H1 (cell line): Measurements from ENCODE around the gene ITIH1. TPM values are rescaled to one million over a fixed set of nuclear protein-coding genes. Genes with fewer than 3 reads are reported as not detected.

Experiments
- CTCF ChIA-PET: fragments of 300-600 bp; sonication (Branson Sonifier 250); formaldehyde crosslinking; loops from one replicate; lab custom pipeline; 2021; ENCODE audit not compliant: partially characterized antibody; lab: Charles Lee
- POLR2A ChIA-PET: fragments of 300-600 bp; sonication (Branson Sonifier 250); formaldehyde crosslinking; loops from one replicate; lab custom pipeline; 2021; ENCODE audit warnings: inconsistent platforms; ENCODE audit not compliant: partially characterized antibody; lab: Charles Lee
- DNase-seq, 2 experiments: peaks; one replicate each; pipeline versions ENCODE4 v3.0.0 to v3.0.0-alpha.2; 2010 to 2022; ENCODE audit warnings: low spot score in 2 of 2, low read depth in 1 of 2, mixed read lengths in 1 of 2
- FAIRE-seq: peaks from 2 replicates; lab custom pipeline; 2011; peaks lifted over from hg19 to GRCh38; lab: Jason Lieb, UNC
- H2AFZ ChIP-seq: 2 replicates; pipeline ENCODE4 v1.8.1; 2012; ENCODE audit warnings: low read length, inconsistent platforms
- H2AK5ac ChIP-seq: 2 replicates; pipeline ENCODE4 v1.6.1; 2013; ENCODE audit warnings: low read depth, low read length
- H2BK120ac ChIP-seq: replicated peaks from 2 replicates; pipeline ENCODE3; 2013; ENCODE audit warnings: low read depth, low read length, inconsistent platforms
- H2BK12ac ChIP-seq: 2 replicates; pipeline ENCODE4 v1.6.1; 2013; ENCODE audit warnings: low read depth, low read length
- H2BK15ac ChIP-seq: 2 replicates; pipeline ENCODE4 v1.6.1; 2013; ENCODE audit warnings: low read length
- H2BK20ac ChIP-seq: 2 replicates; pipeline ENCODE4 v1.6.1; 2013; ENCODE audit warnings: low read length
- H2BK5ac ChIP-seq: 2 replicates; pipeline ENCODE4 v1.6.1; 2013; ENCODE audit warnings: low read depth, low read length
- H3K14ac ChIP-seq: 2 replicates; pipeline ENCODE4 v1.6.1; 2013; ENCODE audit warnings: inconsistent platforms; ENCODE audit not compliant: insufficient read length
- H3K18ac ChIP-seq: 2 replicates; pipeline ENCODE4 v1.6.1; 2013; ENCODE audit warnings: low read length; ENCODE audit errors: extremely low read depth
- H3K23ac ChIP-seq: 2 replicates; pipeline ENCODE4 v1.6.1; 2013; ENCODE audit warnings: inconsistent platforms; ENCODE audit not compliant: insufficient read length
- H3K23me2 ChIP-seq: 2 replicates; pipeline ENCODE4 v1.6.1; 2013; ENCODE audit warnings: low read depth, low read length
- H3K27ac ChIP-seq: 2 replicates; pipeline ENCODE4 v1.6.1; 2011; ENCODE audit warnings: low read depth, low read length, inconsistent platforms
- H3K27me3 ChIP-seq, 4 experiments: replicated peaks in 1 of 4; 1 replicate in 1 of 4; 2 replicates in 3 of 4; pipeline versions ENCODE4 v1.6.1 to v1.8.1; 2011 to 2013; ENCODE audit warnings: low read length in 3 of 4, mild to moderate bottlenecking in 3 of 4, inconsistent platforms in 2 of 4, mixed read lengths in 2 of 4, moderate library complexity in 1 of 4; ENCODE audit not compliant: control insufficient read depth in 3 of 4, insufficient read depth in 3 of 4; ENCODE audit errors: extremely low read depth in 1 of 4
- H3K36me3 ChIP-seq, 4 experiments: 2 replicates each; pipeline versions ENCODE4 v1.6.1 to v1.8.1; 2011 to 2013; ENCODE audit warnings: mild to moderate bottlenecking in 4 of 4, low read length in 3 of 4, moderate library complexity in 2 of 4, control low read depth in 1 of 4, inconsistent platforms in 1 of 4; ENCODE audit not compliant: insufficient read depth in 4 of 4, control insufficient read depth in 2 of 4
- H3K4ac ChIP-seq: replicated peaks from 2 replicates; pipeline ENCODE3; 2013; ENCODE audit warnings: low read length, low read depth, mixed read lengths, inconsistent platforms; ENCODE audit not compliant: insufficient read length
- H3K4me1 ChIP-seq, 4 experiments: replicated peaks in 1 of 4; 1 replicate in 1 of 4; 2 replicates in 3 of 4; pipeline versions ENCODE4 v1.6.1 to v1.8.1; 2011 to 2013; ENCODE audit warnings: low read length in 3 of 4, inconsistent platforms in 2 of 4, mixed read lengths in 1 of 4; ENCODE audit not compliant: insufficient read depth in 4 of 4, control insufficient read depth in 3 of 4
- H3K4me2 ChIP-seq, 2 experiments: 2 replicates each; pipeline versions ENCODE4 v1.6.1 to v1.8.1; 2011 to 2013; ENCODE audit warnings: low read depth in 2 of 2, low read length in 2 of 2, control low read depth in 1 of 2, inconsistent platforms in 1 of 2, mild to moderate bottlenecking in 1 of 2; ENCODE audit not compliant: insufficient read depth in 1 of 2
- H3K4me3 ChIP-seq, 4 experiments: fragments of 200-600, 300-600 bp in 1 of 4; sonication (generic), shearing (Covaris generic), sonication (Bioruptor Twin) in 1 of 4; 2 replicates each; pipeline versions ENCODE4 v1.5.1 to v1.8.1; 2011 to 2016; ENCODE audit warnings: low read length in 4 of 4, low read depth in 3 of 4, control low read depth in 2 of 4, inconsistent platforms in 2 of 4, mild to moderate bottlenecking in 2 of 4, mixed read lengths in 1 of 4, moderate library complexity in 1 of 4; ENCODE audit not compliant: insufficient read depth in 2 of 4; ENCODE audit errors: extremely low read depth in 1 of 4
- H3K56ac ChIP-seq: replicated peaks from 2 replicates; pipeline ENCODE3; 2013; ENCODE audit warnings: low read depth, mild to moderate bottlenecking, mixed read lengths, low read length, inconsistent platforms; ENCODE audit not compliant: insufficient read length
- H3K79me1 ChIP-seq: 2 replicates; pipeline ENCODE4 v1.6.1; 2013; ENCODE audit warnings: low read depth, low read length, control low read depth
- H3K79me2 ChIP-seq, 2 experiments: 2 replicates each; pipeline versions ENCODE4 v1.6.1 to v1.8.1; 2012 to 2013; ENCODE audit warnings: low read length in 2 of 2, mild to moderate bottlenecking in 2 of 2, inconsistent platforms in 1 of 2; ENCODE audit not compliant: insufficient read depth in 2 of 2, control insufficient read depth in 1 of 2
- H3K9ac ChIP-seq, 4 experiments: replicated peaks in 1 of 4; 1 replicate in 1 of 4; 2 replicates in 3 of 4; pipeline versions ENCODE4 v1.6.1 to v1.8.1; 2011 to 2013; ENCODE audit warnings: low read depth in 3 of 4, low read length in 3 of 4, control low read depth in 2 of 4, mild to moderate bottlenecking in 2 of 4, moderate library complexity in 2 of 4, inconsistent platforms in 1 of 4; ENCODE audit errors: extremely low read depth in 1 of 4
- H3K9me3 ChIP-seq, 2 experiments: 2 replicates each; pipeline versions ENCODE4 v1.6.1 to v1.8.1; 2012 to 2013; ENCODE audit warnings: mild to moderate bottlenecking in 2 of 2, moderate library complexity in 2 of 2, control low read depth in 1 of 2, inconsistent platforms in 1 of 2, low read depth in 1 of 2, low read length in 1 of 2, mixed read lengths in 1 of 2; ENCODE audit not compliant: insufficient read depth in 2 of 2
- H4K20me1 ChIP-seq, 2 experiments: replicated peaks in 1 of 2; 2 replicates each; pipeline versions ENCODE3 to v1.8.1; 2011 to 2013; ENCODE audit warnings: inconsistent platforms in 2 of 2, low read length in 2 of 2, mild to moderate bottlenecking in 1 of 2; ENCODE audit not compliant: insufficient read depth in 2 of 2, control insufficient read depth in 1 of 2
- H4K5ac ChIP-seq: 2 replicates; pipeline ENCODE4 v1.6.1; 2013; ENCODE audit warnings: low read length, low read depth, mixed read lengths, inconsistent platforms; ENCODE audit not compliant: insufficient read length
- H4K8ac ChIP-seq: 2 replicates; pipeline ENCODE4 v1.8.0; 2013; ENCODE audit warnings: mild to moderate bottlenecking, moderate library complexity, low read length, inconsistent platforms; ENCODE audit not compliant: insufficient read depth; ENCODE audit errors: extremely low read depth
- H4K91ac ChIP-seq: replicated peaks from 2 replicates; pipeline ENCODE3; 2013; ENCODE audit warnings: low read length, mixed read lengths, inconsistent platforms; ENCODE audit not compliant: insufficient read length
- ASH2L ChIP-seq: fragments of 200-600, 300-600 bp; sonication (generic); IDR thresholded peaks from one replicate; pipeline ENCODE4 v1.7.1; 2017; ENCODE audit warnings: low read length
- BACH1 ChIP-seq: IDR thresholded peaks from 2 replicates; pipeline ENCODE4 v1.6.1; 2012; ENCODE audit warnings: low read length, improper control_type of control experiment
- CHD1 ChIP-seq: IDR thresholded peaks from 2 replicates; pipeline ENCODE4 v1.6.1; 2012; ENCODE audit warnings: low read depth, low read length, improper control_type of control experiment
- FOSL1 ChIP-seq: IDR thresholded peaks from 2 replicates; pipeline ENCODE4 v1.6.1; 2011; ENCODE audit warnings: mild to moderate bottlenecking, low read depth, low read length, moderate library complexity; ENCODE audit not compliant: insufficient read depth
- JUN ChIP-seq: IDR thresholded peaks from 2 replicates; pipeline ENCODE4 v1.6.1; 2011; ENCODE audit warnings: low read depth, mild to moderate bottlenecking, improper control_type of control experiment, low read length
- KDM4A ChIP-seq: IDR thresholded peaks from one replicate; pipeline ENCODE4 v1.7.1; 2012; ENCODE audit warnings: low read depth, mild to moderate bottlenecking, moderate library complexity, low read length, inconsistent platforms; ENCODE audit not compliant: severe bottlenecking
- POLR2AphosphoS5 ChIP-seq: IDR thresholded peaks from 2 replicates; pipeline ENCODE4 v1.6.1; 2011; ENCODE audit warnings: low read depth, low read length
- RBBP5 ChIP-seq: IDR thresholded peaks from 2 replicates; pipeline ENCODE4 v1.7.1; 2012; ENCODE audit warnings: low read depth, mild to moderate bottlenecking, inconsistent platforms, low read length, moderate library complexity, borderline replicate concordance
- SAP30 ChIP-seq: fragments of 300-600 bp; sonication (generic); IDR thresholded peaks from 2 replicates; pipeline ENCODE4 v1.7.1; 2012; ENCODE audit warnings: low read length, moderate library complexity, mild to moderate bottlenecking, inconsistent platforms; ENCODE audit not compliant: insufficient read depth, insufficient replicate concordance
- SIX5 ChIP-seq: IDR thresholded peaks from 2 replicates; pipeline ENCODE4 v1.6.1; 2011; ENCODE audit warnings: mild to moderate bottlenecking, low read depth, low read length
- TAF7 ChIP-seq: optimal IDR thresholded peaks from 2 replicates; pipeline ENCODE3; 2011; ENCODE audit warnings: low read depth, mild to moderate bottlenecking, inconsistent platforms, low read length, moderate library complexity, borderline replicate concordance
- TBP ChIP-seq: IDR thresholded peaks from 2 replicates; pipeline ENCODE4 v1.6.1; 2011; ENCODE audit warnings: low read depth, low read length, improper control_type of control experiment
- TCF12 ChIP-seq: IDR thresholded peaks from 2 replicates; pipeline ENCODE4 v1.6.1; 2011; ENCODE audit warnings: low read depth, mild to moderate bottlenecking, low read length
- YY1 ChIP-seq: IDR thresholded peaks from 2 replicates; pipeline ENCODE4 v1.6.1; 2011; ENCODE audit warnings: low read depth, mild to moderate bottlenecking, low read length
- WGBS, 2 experiments: shearing (Covaris generic) in 1 of 2; methylation state at CpG; one replicate each; pipeline versions ENCODE4 v1.1.6 to v1.1.7; 2013 to 2015; ENCODE audit warnings: low lambda C conversion rate in 2 of 2, mixed read lengths in 2 of 2, inconsistent platforms in 1 of 2, low coverage in 1 of 2, missing lambda C conversion rate in 1 of 2; ENCODE audit not compliant: insufficient replicate concordance in 2 of 2, insufficient coverage in 1 of 2, insufficient read length in 1 of 2; ENCODE audit errors: extremely low coverage in 1 of 2, missing lambda C conversion rate in 1 of 2; 5-methylcytosine and 5-hydroxymethylcytosine counted together
- polyA plus RNA-seq, 7 experiments: library from polyadenylated mRNA; depleted of rRNA in 3 of 7; stranded (reverse) in 5 of 7; unstranded in 2 of 7; fragments of >200 nt in 5 of 7; fragments of 200-250 nt in 2 of 7; gene quantifications; 1 replicate in 5 of 7; 2 replicates in 1 of 7; 4 replicates in 1 of 7; pipeline versions ENCODE4 v1.2.1 to v1.2.3, GENCODE V29; 2011 to 2013; ENCODE audit warnings: missing spikeins in 2 of 7, mixed read lengths in 2 of 7
- total RNA-seq: library from RNA; stranded (reverse); fragmentation: NEBNext Ultra II Directional; extraction: Animal tissue kit (Norgen Biotek cat#: 25700); gene quantifications from 2 replicates; pipeline ENCODE4 v1.2.1, GENCODE V29; 2021

Gene ITIH1
- total and polyA plus RNA-seq, 2 of the 8 experiments (the other 6 are each of a cell fraction or from before 2014, with no cell fraction given) = not detected

- DNase-seq = no peak
- H3K23ac ChIP-seq = no peak overlapping the region
- H3K27me3 ChIP-seq = no peaks in the 10 kb centered on the region
- H3K4me1 ChIP-seq = no peaks in the 10 kb centered on the region
- no peak overlapping the region for H2AK5ac ChIP-seq
- H4K91ac ChIP-seq = no peak overlapping the region
- H3K14ac ChIP-seq = no peak overlapping the region
- no peak for FAIRE-seq
- H2AFZ ChIP-seq = no peak overlapping the region
- 95% methylated on average over 5 of the region's 5 CpGs; no CpG with 5 or more reads in 1 of the 2 experiments for WGBS, 2 experiments
- H4K5ac ChIP-seq = no peak overlapping the region
- H4K20me1 ChIP-seq = peaks cover 0 to 4% of the 10 kb centered on the region in 2 experiments
- ChIA-PET POLR2A (no interaction called here), CTCF (interaction anchor here (0.8 to 1.3 kb wide), 6 partner anchors 23 to 141 kb away, joined by 3 to 4 read pairs (median 3); partner anchors contain the start of gene ITIH3)
- no peaks in the 10 kb centered on the region for H3K79me1 ChIP-seq
- H3K4me3 ChIP-seq = no peak overlapping the region
- H3K36me3 ChIP-seq = peaks cover 10 to 63% (median 47%) of the 10 kb centered on the region in 4 experiments; a peak in 7 of 8 replicates
- no peak overlapping the region for H3K4me2 ChIP-seq
- H3K27ac ChIP-seq = no peak overlapping the region
- H3K9me3 ChIP-seq = no peaks in the 10 kb centered on the region
- H3K18ac ChIP-seq = no peak overlapping the region
- H3K79me2 ChIP-seq = no peaks in the 10 kb centered on the region
- no peak overlapping the region for H2BK20ac ChIP-seq
- H2BK5ac ChIP-seq = no peak overlapping the region
- no peak overlapping the region for H3K4ac ChIP-seq
- no peak overlapping the region for H4K8ac ChIP-seq
- H2BK12ac ChIP-seq = no peak overlapping the region
- H3K56ac ChIP-seq = no peak overlapping the region
- TF ChIP-seq TBP (no peak), CHD1 (no peak), SIX5 (no peak), FOSL1 (no peak), TAF7 (no peak), SAP30 (no peak), RBBP5 (no peak), TCF12 (no peak), BACH1 (no peak), POLR2AphosphoS5 (no peak), ASH2L (no peak), KDM4A (no peak), JUN (no peak), YY1 (no peak)
- no peaks in the 10 kb centered on the region for H3K23me2 ChIP-seq
- H2BK15ac ChIP-seq = no peak overlapping the region
- H2BK120ac ChIP-seq = no peak overlapping the region
- H3K9ac ChIP-seq = no peak overlapping the region
Measured at GRCh38 chr3:52743152-52743551, 34.2 kb upstream of the ITIH1 start.
